ENCODE data around the gene RXFP3.

GRCh38 chr5:33978306-33978705, 42.1 kb downstream of the RXFP3 start:
- TF ChIP-seq CTCF (IDR thresholded peaks at IDR 0.05) (no peak), POLR2A (IDR thresholded peaks at IDR 0.05) (no peak)

All from Peyer's patch (tissue), 4 donors.